MM.1S (cell line): ENCODE data around the gene PTTG1IP2.

Experiments used
- DNase-seq: peaks from one replicate; pipeline ENCODE4 v3.0.0-alpha.2; 2015
- H2AFZ ChIP-seq: fragments of 300-600 bp; sonication (generic); 2 replicates; pipeline ENCODE4 v1.6.0; 2016; ENCODE audit warnings: antibody characterized with exemption, low read length
- H3F3A ChIP-seq: fragments of 300-600 bp; sonication (generic); 2 replicates; pipeline ENCODE4 v1.6.1; 2016; ENCODE audit warnings: mild to moderate bottlenecking, antibody characterized with exemption, low read length, moderate library complexity, mixed read lengths; ENCODE audit not compliant: insufficient read depth
- H3K27ac ChIP-seq: fragments of 300-600 bp; sonication (generic); 2 replicates; pipeline ENCODE4 v1.5.1; 2016; ENCODE audit warnings: mild to moderate bottlenecking, low read length
- H3K27me3 ChIP-seq: fragments of 300-600 bp; sonication (generic); replicated peaks from 2 replicates; pipeline ENCODE4 v1.6.0; 2016; ENCODE audit warnings: low read length; ENCODE audit not compliant: insufficient read depth
- H3K36me3 ChIP-seq: fragments of 300-600 bp; sonication (generic); replicated peaks from 2 replicates; pipeline ENCODE4 v1.6.1; 2016; ENCODE audit warnings: mild to moderate bottlenecking, low read length, mixed read lengths; ENCODE audit not compliant: insufficient read depth
- H3K4me1 ChIP-seq: fragments of 300-600 bp; sonication (generic); 2 replicates; pipeline ENCODE4 v1.6.1; 2016; ENCODE audit warnings: low read length, mixed read lengths
- H3K4me2 ChIP-seq: fragments of 300-600 bp; sonication (generic); 2 replicates; pipeline ENCODE4 v1.6.0; 2016; ENCODE audit warnings: low read depth, low read length
- H3K4me3 ChIP-seq: fragments of 300-600 bp; sonication (generic); 2 replicates; pipeline ENCODE4 v1.5.1; 2016; ENCODE audit warnings: low read length, mixed read lengths
- H3K79me2 ChIP-seq: fragments of 300-600 bp; sonication (generic); 2 replicates; pipeline ENCODE4 v1.6.1; 2016; ENCODE audit warnings: mixed run types, low read length, mixed read lengths
- H3K9ac ChIP-seq: fragments of 300-600 bp; sonication (generic); 2 replicates; pipeline ENCODE4 v1.6.1; 2016; ENCODE audit warnings: low read length, mixed read lengths
- H3K9me2 ChIP-seq: fragments of 300-600 bp; sonication (generic); replicated peaks from 2 replicates; pipeline ENCODE4 v1.6.1; 2016; ENCODE audit warnings: mild to moderate bottlenecking, low read length, mixed read lengths; ENCODE audit not compliant: insufficient read depth
- H3K9me3 ChIP-seq: fragments of 300-600 bp; sonication (generic); replicated peaks from 2 replicates; pipeline ENCODE4 v1.6.1; 2016; ENCODE audit warnings: mild to moderate bottlenecking, low read length, mixed read lengths; ENCODE audit not compliant: insufficient read depth
- H4K20me1 ChIP-seq: fragments of 300-600 bp; sonication (generic); 2 replicates; pipeline ENCODE4 v1.6.1; 2016; ENCODE audit warnings: mild to moderate bottlenecking, low read length, moderate library complexity, mixed read lengths; ENCODE audit not compliant: insufficient read depth
- EZH2 ChIP-seq: fragments of 300-600 bp; sonication (generic); optimal IDR thresholded peaks from 2 replicates; pipeline ENCODE3; 2017; ENCODE audit warnings: low read depth, mild to moderate bottlenecking, antibody characterized with exemption, low read length, mixed read lengths
- EZH2phosphoT487 ChIP-seq: fragments of 300-600 bp; sonication (generic); IDR thresholded peaks from 2 replicates; pipeline ENCODE4 v1.6.1; 2018; ENCODE audit warnings: antibody characterized with exemption, low read length
- TF ChIP-seq, protein P1 (sequence below): fragments of 300-600 bp; sonication (generic); IDR thresholded peaks from 2 replicates; pipeline ENCODE4 v1.5.1; 2016; ENCODE audit warnings: antibody characterized with exemption, low read length, mixed read lengths

Gene PTTG1IP2

DNA sequence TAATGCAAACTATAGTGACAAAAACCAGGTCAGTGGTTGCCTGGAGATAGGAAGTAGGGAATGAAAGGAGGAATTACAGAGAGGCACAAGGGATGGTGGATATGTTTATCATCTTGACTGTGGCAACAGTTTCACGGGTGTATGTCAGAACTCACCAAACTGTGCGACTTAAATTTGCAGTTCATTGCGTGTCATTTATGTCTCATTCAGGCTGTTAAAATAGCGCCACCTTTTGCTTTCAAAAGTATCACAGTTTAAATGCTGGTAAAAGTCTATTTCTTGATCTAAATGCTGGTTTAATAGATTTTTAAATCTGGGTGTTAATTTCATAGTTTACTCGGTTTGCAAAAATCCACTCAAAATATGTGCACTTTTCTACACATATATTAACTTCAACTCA is 51.0 kb downstream of the PTTG1IP2 start:
- Histone ChIP-seq H3K9me3 (no peaks in the 10 kb centered on the region), H3K27me3 (no peaks in the 10 kb centered on the region), H3K4me1 (no peaks in the 10 kb centered on the region), H3K9me2 (no peaks in the 10 kb centered on the region), H3K9ac (no peak overlapping the region), H3K27ac (no peak overlapping the region), H3K4me3 (no peak overlapping the region), H4K20me1 (no peaks in the 10 kb centered on the region), H2AFZ (no peak overlapping the region), H3K79me2 (no peaks in the 10 kb centered on the region), H3K36me3 (no peaks in the 10 kb centered on the region), H3F3A (no peaks in the 10 kb centered on the region), H3K4me2 (no peak overlapping the region)
- TF ChIP-seq, protein P1, sequence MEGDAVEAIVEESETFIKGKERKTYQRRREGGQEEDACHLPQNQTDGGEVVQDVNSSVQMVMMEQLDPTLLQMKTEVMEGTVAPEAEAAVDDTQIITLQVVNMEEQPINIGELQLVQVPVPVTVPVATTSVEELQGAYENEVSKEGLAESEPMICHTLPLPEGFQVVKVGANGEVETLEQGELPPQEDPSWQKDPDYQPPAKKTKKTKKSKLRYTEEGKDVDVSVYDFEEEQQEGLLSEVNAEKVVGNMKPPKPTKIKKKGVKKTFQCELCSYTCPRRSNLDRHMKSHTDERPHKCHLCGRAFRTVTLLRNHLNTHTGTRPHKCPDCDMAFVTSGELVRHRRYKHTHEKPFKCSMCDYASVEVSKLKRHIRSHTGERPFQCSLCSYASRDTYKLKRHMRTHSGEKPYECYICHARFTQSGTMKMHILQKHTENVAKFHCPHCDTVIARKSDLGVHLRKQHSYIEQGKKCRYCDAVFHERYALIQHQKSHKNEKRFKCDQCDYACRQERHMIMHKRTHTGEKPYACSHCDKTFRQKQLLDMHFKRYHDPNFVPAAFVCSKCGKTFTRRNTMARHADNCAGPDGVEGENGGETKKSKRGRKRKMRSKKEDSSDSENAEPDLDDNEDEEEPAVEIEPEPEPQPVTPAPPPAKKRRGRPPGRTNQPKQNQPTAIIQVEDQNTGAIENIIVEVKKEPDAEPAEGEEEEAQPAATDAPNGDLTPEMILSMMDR = no peak
- TF ChIP-seq EZH2 (no peak), EZH2phosphoT487 (no peak)
- no peak for DNase-seq

DNA sequence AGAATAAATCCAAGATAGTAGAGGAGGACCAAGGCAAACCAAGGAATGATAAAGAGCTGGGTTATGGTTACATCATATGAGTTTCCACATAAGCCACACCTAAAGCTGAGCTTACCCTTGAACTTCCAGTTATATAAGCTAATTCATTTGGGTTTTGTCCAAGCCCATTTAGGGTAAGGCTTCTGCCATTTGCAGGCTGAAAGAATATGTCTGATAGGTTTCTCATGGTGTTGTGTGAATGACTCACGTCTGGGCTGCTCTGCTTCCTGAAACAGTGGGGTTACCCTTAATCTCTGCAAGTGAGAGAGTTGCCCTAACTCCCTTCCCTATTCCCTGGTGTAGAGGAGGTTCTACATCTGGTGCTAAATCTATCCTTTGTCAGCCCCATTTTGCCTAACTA is 60.8 kb downstream of the PTTG1IP2 start:
- no peaks in the 10 kb centered on the region for H3K36me3 ChIP-seq
- H4K20me1 ChIP-seq = no peaks in the 10 kb centered on the region
- no peaks in the 10 kb centered on the region for H3K9me3 ChIP-seq
- TF ChIP-seq EZH2phosphoT487 (no peak), EZH2 (no peak)
- TF ChIP-seq, protein P1 = no peak
- no peak overlapping the region for H3K4me2 ChIP-seq
- H3K79me2 ChIP-seq = no peaks in the 10 kb centered on the region
- no peak for DNase-seq
- H3K27me3 ChIP-seq = no peaks in the 10 kb centered on the region
- no peaks in the 10 kb centered on the region for H3F3A ChIP-seq
- no peak overlapping the region for H2AFZ ChIP-seq
- H3K9ac ChIP-seq = no peak overlapping the region
- H3K27ac ChIP-seq = no peak overlapping the region
- H3K9me2 ChIP-seq = no peaks in the 10 kb centered on the region
- no peak overlapping the region for H3K4me3 ChIP-seq
- no peaks in the 10 kb centered on the region for H3K4me1 ChIP-seq

DNA sequence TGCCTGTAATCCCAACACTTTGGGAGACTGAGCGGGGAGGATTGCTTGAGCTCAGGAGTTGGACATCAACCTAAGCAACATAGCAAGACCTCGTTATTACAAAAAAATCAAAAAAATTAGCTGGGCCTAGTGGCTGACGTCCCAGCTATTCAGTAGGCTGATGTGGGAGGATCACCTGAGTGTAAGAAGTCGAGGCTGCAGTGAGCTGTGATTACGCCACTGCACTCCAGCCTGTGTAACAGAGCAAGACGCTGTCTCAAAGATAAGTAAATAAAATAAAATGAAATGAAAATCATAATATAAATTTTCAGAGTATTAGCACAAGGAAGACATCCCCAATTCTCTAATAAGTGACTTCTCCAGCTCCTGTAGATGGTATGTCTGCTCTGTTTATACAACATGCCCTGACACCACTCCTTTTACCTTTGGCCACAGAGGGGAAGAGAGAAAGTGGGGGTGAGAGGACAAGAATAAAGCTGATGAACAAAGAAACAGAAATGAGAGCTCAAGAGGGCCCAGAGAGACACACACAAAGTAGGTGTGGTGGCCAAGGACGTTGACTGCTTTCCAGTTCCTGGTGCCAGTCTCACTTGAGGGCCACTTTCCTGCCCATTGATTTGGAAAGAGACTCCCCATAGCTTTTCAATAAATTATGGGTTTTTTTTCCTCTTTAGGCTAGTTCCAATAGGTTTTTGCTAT is 62.9 kb downstream of the PTTG1IP2 start:
- no peaks in the 10 kb centered on the region for H3K9me2 ChIP-seq
- H2AFZ ChIP-seq = no peak overlapping the region
- no peak overlapping the region for H3K27ac ChIP-seq
- H3K4me3 ChIP-seq = no peak overlapping the region
- no peaks in the 10 kb centered on the region for H3K27me3 ChIP-seq
- H3K9me3 ChIP-seq = no peaks in the 10 kb centered on the region
- H3K79me2 ChIP-seq = no peaks in the 10 kb centered on the region
- no peak overlapping the region for H3K4me2 ChIP-seq
- DNase-seq = no peak
- no peak overlapping the region for H3K9ac ChIP-seq
- TF ChIP-seq EZH2phosphoT487 = no peak
- H3F3A ChIP-seq = no peaks in the 10 kb centered on the region
- H4K20me1 ChIP-seq = no peaks in the 10 kb centered on the region
- H3K36me3 ChIP-seq = no peaks in the 10 kb centered on the region
- H3K4me1 ChIP-seq = no peaks in the 10 kb centered on the region

DNA sequence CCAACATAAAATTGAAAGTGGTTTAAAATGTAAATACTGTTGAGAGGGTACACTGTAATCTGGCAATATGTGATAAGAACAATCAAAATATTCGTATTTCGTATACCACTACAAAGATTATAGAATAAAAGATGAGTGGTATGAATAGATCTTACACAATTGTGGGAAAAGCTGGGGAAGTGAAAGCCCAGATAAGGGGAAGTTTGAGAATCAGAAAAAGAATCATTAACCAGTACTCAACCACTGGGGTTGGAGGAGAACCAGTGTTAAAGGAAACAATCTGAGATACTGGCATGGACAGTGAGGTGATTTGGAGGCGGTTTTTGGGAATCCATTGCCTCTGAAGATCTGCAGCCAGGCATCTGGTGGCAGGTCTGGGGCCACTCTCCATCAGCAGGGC is 67.0 kb downstream of the PTTG1IP2 start:
- no peak overlapping the region for H3K27ac ChIP-seq

More for the DNA sequence above, 67.0 kb downstream of the PTTG1IP2 start:
- Histone ChIP-seq H3K9me3 (no peaks in the 10 kb centered on the region), H3K27me3 (no peaks in the 10 kb centered on the region), H3K4me1 (no peaks in the 10 kb centered on the region), H3K4me2 (no peak overlapping the region), H3K9me2 (no peaks in the 10 kb centered on the region), H3K79me2 (no peaks in the 10 kb centered on the region), H3K9ac (no peak overlapping the region), H3K36me3 (no peaks in the 10 kb centered on the region), H3F3A (no peaks in the 10 kb centered on the region), H2AFZ (no peak overlapping the region), H4K20me1 (no peaks in the 10 kb centered on the region), H3K4me3 (no peak overlapping the region)
- no peak for TF ChIP-seq EZH2
- TF ChIP-seq, protein P1 = no peak
- no peak for TF ChIP-seq EZH2phosphoT487
- no peak for DNase-seq
